HepG2 (cell line): Measurements from ENCODE around the gene HSD3B7. TPM values are rescaled to one million over a fixed set of nuclear protein-coding genes. Genes with fewer than 3 reads are reported as not detected.

Experiments
- ATF7 ChIP-seq, 2 experiments: fragments of 450-650 bp in 1 of 2; sonication (generic) in 1 of 2; formaldehyde crosslinking in 1 of 2; IDR thresholded peaks; 2 replicates each; pipeline versions ENCODE4 v1.4.0 to v1.6.1; 2016 to 2020; ENCODE audit warnings: antibody characterized with exemption in 1 of 2, mild to moderate bottlenecking in 1 of 2, missing genetic modification reagents in 1 of 2
- CERS6 ChIP-seq: sonication (generic); formaldehyde crosslinking; IDR thresholded peaks from 2 replicates; pipeline ENCODE4 v1.5.0; 2020; ENCODE audit warnings: missing genetic modification reagents
- CSRNP1 ChIP-seq: sonication (generic); formaldehyde crosslinking; IDR thresholded peaks from 2 replicates; pipeline ENCODE4 v1.8.1; 2023; ENCODE audit warnings: mild to moderate bottlenecking, missing genetic modification reagents
- FOXA1 ChIP-seq, 2 experiments: fragments of 450-650 bp in 1 of 2; sonication (generic) in 1 of 2; formaldehyde crosslinking in 1 of 2; IDR thresholded peaks; 2 replicates each; pipeline versions ENCODE4 v1.4.0 to v1.6.1; 2016 to 2020; ENCODE audit warnings: missing genetic modification reagents in 1 of 2
- FOXA3 ChIP-seq: IDR thresholded peaks from 2 replicates; pipeline ENCODE4 v1.6.1; 2016; ENCODE audit warnings: missing genetic modification reagents, missing compliant biosample characterization
- MIER2 ChIP-seq: IDR thresholded peaks from 2 replicates; pipeline ENCODE4 v1.6.1; 2016; ENCODE audit warnings: missing biosample characterization, missing genetic modification reagents
- NFKB2 ChIP-seq: sonication (generic); formaldehyde crosslinking; IDR thresholded peaks from 2 replicates; pipeline ENCODE4 v1.4.0; 2020; ENCODE audit warnings: missing genetic modification reagents, borderline replicate concordance
- ONECUT2 ChIP-seq: sonication (generic); formaldehyde crosslinking; IDR thresholded peaks from 2 replicates; pipeline ENCODE4 v1.4.0; 2020; ENCODE audit warnings: missing genetic modification reagents
- PATZ1 ChIP-seq: sonication (generic); formaldehyde crosslinking; IDR thresholded peaks from 2 replicates; pipeline ENCODE4 v1.4.0; 2020; ENCODE audit warnings: missing genetic modification reagents
- RBM22 ChIP-seq: fragments of 200-400 bp; formaldehyde crosslinking; optimal IDR thresholded peaks from 2 replicates; pipeline ENCODE3; 2017; ENCODE audit warnings: mild to moderate bottlenecking, low read length, moderate library complexity
- TEAD3 ChIP-seq: optimal IDR thresholded peaks from 2 replicates; pipeline ENCODE3; 2016; ENCODE audit warnings: borderline replicate concordance
- TSC22D2 ChIP-seq: sonication (generic); formaldehyde crosslinking; IDR thresholded peaks from 2 replicates; pipeline ENCODE4 v1.5.1; 2020; ENCODE audit warnings: missing genetic modification reagents, mild to moderate bottlenecking, borderline replicate concordance
- ZBTB49 ChIP-seq: sonication (generic); formaldehyde crosslinking; IDR thresholded peaks from 2 replicates; pipeline ENCODE4 v1.4.0; 2020; ENCODE audit warnings: missing genetic modification reagents, borderline replicate concordance
- ZFYVE20 ChIP-seq: sonication (generic); formaldehyde crosslinking; IDR thresholded peaks from 2 replicates; pipeline ENCODE4 v1.8.0; 2023; ENCODE audit warnings: low read depth, mild to moderate bottlenecking, moderate library complexity, missing genetic modification reagents, borderline replicate concordance
- ZMAT5 ChIP-seq: sonication (generic); formaldehyde crosslinking; IDR thresholded peaks from 2 replicates; pipeline ENCODE4 v1.5.0; 2020; ENCODE audit warnings: mild to moderate bottlenecking, low read depth, missing genetic modification reagents, borderline replicate concordance
- ZNF138 ChIP-seq: sonication (generic); formaldehyde crosslinking; IDR thresholded peaks from 2 replicates; pipeline ENCODE4 v1.5.0; 2020; ENCODE audit warnings: mild to moderate bottlenecking, low read depth, missing genetic modification reagents
- ZNF33A ChIP-seq: sonication (generic); formaldehyde crosslinking; IDR thresholded peaks from 2 replicates; pipeline ENCODE4 v1.5.1; 2020; ENCODE audit warnings: missing genetic modification reagents, mild to moderate bottlenecking, moderate library complexity, borderline replicate concordance
- ZNF44 ChIP-seq: sonication (generic); formaldehyde crosslinking; IDR thresholded peaks from 2 replicates; pipeline ENCODE4 v1.5.1; 2020; ENCODE audit warnings: mild to moderate bottlenecking, missing genetic modification reagents
- ZNF446 ChIP-seq: sonication (generic); formaldehyde crosslinking; IDR thresholded peaks from 2 replicates; pipeline ENCODE4 v1.5.0; 2020; ENCODE audit warnings: mild to moderate bottlenecking, missing genetic modification reagents
- ZNF749 ChIP-seq: sonication (generic); formaldehyde crosslinking; IDR thresholded peaks from 2 replicates; pipeline ENCODE4 v1.8.0; 2022; ENCODE audit warnings: mild to moderate bottlenecking, missing genetic modification reagents, moderate library complexity, borderline replicate concordance
- ZNF775 ChIP-seq: sonication (generic); formaldehyde crosslinking; IDR thresholded peaks from 2 replicates; pipeline ENCODE4 v1.4.0; 2020; ENCODE audit warnings: missing genetic modification reagents, mild to moderate bottlenecking, moderate library complexity, borderline replicate concordance
- polyA plus RNA-seq, 8 experiments: library from polyadenylated mRNA; depleted of rRNA in 3 of 8; stranded (reverse) in 7 of 8; unstranded in 1 of 8; fragments of >200 nt; fragmentation: Illumina TruSeq in 4 of 8; extraction: Trizol in 4 of 8; gene quantifications; 2 replicates each; pipeline versions ENCODE4 v1.2.1 to v1.2.3, GENCODE V29; 2011 to 2016; ENCODE audit warnings: low read depth in 4 of 8, missing spikeins in 1 of 8, mixed read lengths in 1 of 8; ENCODE audit not compliant: insufficient read depth in 1 of 8
- total RNA-seq, 5 experiments: library from RNA; depleted of rRNA; stranded (reverse); fragments of >200 nt; fragmentation: Illumina TruSeq; extraction: Trizol; gene quantifications; 2 replicates each; pipeline ENCODE4 v1.2.3, GENCODE V29; 2016; ENCODE audit warnings: low read depth in 1 of 5

Gene HSD3B7
- total and polyA plus RNA-seq, 2 of the 13 experiments (the other 11 are each of a cell fraction or from before 2014, with no cell fraction given), result 32.9 to 69.7 TPM

- peak; percentile 54; the same call in 1 of the 2 replicates for TF ChIP-seq ZNF775 (CRISPR knock-in tag)
- TF ChIP-seq ZNF33A, result no peak
- TF ChIP-seq TSC22D2 (CRISPR knock-in tag), result no peak
- TF ChIP-seq ZNF749 (CRISPR knock-in tag), result no peak
- no peak for TF ChIP-seq RBM22
- 0 out of 2 replicates have a peak, but pooled peaks have one; percentile 76 for TF ChIP-seq CERS6 (CRISPR knock-in tag)
- no peak; the same call in 1 of the 2 replicates for TF ChIP-seq MIER2 (CRISPR knock-in tag)
- TF ChIP-seq ZNF138 (CRISPR knock-in tag), result no peak
- peak; percentile 71 for TF ChIP-seq CSRNP1 (CRISPR knock-in tag)
- TF ChIP-seq ZMAT5, result no peak
- TF ChIP-seq ZBTB49 (CRISPR knock-in tag), result no peak
- peak; percentile 2 for TF ChIP-seq TEAD3
- TF ChIP-seq ZNF44 (CRISPR knock-in tag), result peak; percentile 43; the same call in 1 of the 2 replicates
- TF ChIP-seq ZFYVE20 (CRISPR knock-in tag), result 0 out of 2 replicates have a peak, but pooled peaks have one; percentile 72
- 0 out of 2 replicates have a peak, but pooled peaks have one; percentile 12 for TF ChIP-seq ZNF446
- no peak; the same call in 1 of the 2 replicates for TF ChIP-seq FOXA3 (CRISPR knock-in tag)
- peak; percentile 77; the same call in 1 of the 2 replicates for TF ChIP-seq NFKB2
- peak; percentile 51 for TF ChIP-seq PATZ1 (CRISPR knock-in tag)
- TF ChIP-seq ONECUT2 (CRISPR knock-in tag), result no peak
- TF ChIP-seq ATF7 (IDR thresholded peaks at IDR 0.05), result no peak
- peak; percentile 53; the same call in 1 of the 2 replicates for TF ChIP-seq ATF7 (CRISPR knock-in tag; IDR thresholded peaks at IDR 0.05)
- TF ChIP-seq FOXA1 (IDR thresholded peaks at IDR 0.05), result no peak
- TF ChIP-seq FOXA1 (CRISPR knock-in tag; IDR thresholded peaks at IDR 0.05), result peak; percentile 38
These were observed 558 bp downstream of the HSD3B7 start (continued) for GRCh38 chr16:30985401-30986128.
